SK-N-SH treated with all-trans-retinoic acid at 6 μM for 48 hours (cell line): ENCODE results near the gene CAPN12.

Experiments used
- ATAC-seq: fragments of 200-7000 bp; cut with Tn5 transposase; 3 replicates; pipeline ENCODE4 v1.9.1; 2020; ENCODE audit warnings: mild to moderate bottlenecking, moderate library complexity
- ARNTL ChIP-seq: fragments of 450-650 bp; formaldehyde crosslinking; IDR thresholded peaks from 2 replicates; pipeline ENCODE4 v1.5.0; 2020; ENCODE audit warnings: low read depth, mild to moderate bottlenecking, moderate library complexity, borderline replicate concordance
- BACH2 ChIP-seq: fragments of 250-450 bp; sonication (Bioruptor Pico); IDR thresholded peaks from 2 replicates; pipeline ENCODE4 v1.9.0; 2021; ENCODE audit warnings: mild to moderate bottlenecking, borderline replicate concordance
- CREB5 ChIP-seq: fragments of 250-450 bp; sonication (Bioruptor Pico); IDR thresholded peaks from 2 replicates; pipeline ENCODE4 v1.5.1; 2020; ENCODE audit warnings: low read depth, mild to moderate bottlenecking, moderate library complexity
- CSDC2 ChIP-seq: fragments of 250-450 bp; sonication (Bioruptor Pico); IDR thresholded peaks from 2 replicates; pipeline ENCODE4 v1.5.0; 2020; ENCODE audit warnings: mild to moderate bottlenecking, moderate library complexity
- ESRRG ChIP-seq: fragments of 250-450 bp; sonication (Bioruptor Pico); IDR thresholded peaks from 2 replicates; pipeline ENCODE4 v1.6.1; 2021; ENCODE audit warnings: mild to moderate bottlenecking
- GLIS3 ChIP-seq: fragments of 250-450 bp; sonication (Bioruptor Pico); IDR thresholded peaks from 2 replicates; pipeline ENCODE4 v1.5.0; 2020; ENCODE audit warnings: mild to moderate bottlenecking, moderate library complexity
- ISL1 ChIP-seq: fragments of 250-450 bp; sonication (Bioruptor Pico); IDR thresholded peaks from 2 replicates; pipeline ENCODE4 v2.1.2; 2022; ENCODE audit warnings: mild to moderate bottlenecking, moderate library complexity
- PATZ1 ChIP-seq: fragments of 250-450 bp; sonication (Bioruptor Pico); IDR thresholded peaks from 2 replicates; pipeline ENCODE4 v1.8.0; 2020; ENCODE audit warnings: mild to moderate bottlenecking, moderate library complexity, borderline replicate concordance
- PPARA ChIP-seq: fragments of 250-450 bp; sonication (Bioruptor Pico); IDR thresholded peaks from 2 replicates; pipeline ENCODE4 v1.5.0; 2020; ENCODE audit warnings: mild to moderate bottlenecking, borderline replicate concordance
- RARB ChIP-seq: fragments of 250-450 bp; sonication (Bioruptor Pico); IDR thresholded peaks from 2 replicates; pipeline ENCODE4 v1.8.0; 2021; ENCODE audit warnings: mild to moderate bottlenecking, moderate library complexity
- SNAI2 ChIP-seq: fragments of 250-450 bp; sonication (Bioruptor Pico); IDR thresholded peaks from 2 replicates; pipeline ENCODE4 v1.5.0; 2020; ENCODE audit warnings: mild to moderate bottlenecking, moderate library complexity
- TCF4 ChIP-seq: fragments of 250-450 bp; sonication (Bioruptor Pico); IDR thresholded peaks from 2 replicates; pipeline ENCODE4 v1.8.0; 2021; ENCODE audit warnings: mild to moderate bottlenecking, moderate library complexity, borderline replicate concordance
- TOX ChIP-seq: fragments of 250-450 bp; sonication (Bioruptor Pico); IDR thresholded peaks from 2 replicates; pipeline ENCODE4 v1.8.0; 2021; ENCODE audit warnings: mild to moderate bottlenecking, moderate library complexity, borderline replicate concordance
- ZFP3 ChIP-seq: fragments of 250-450 bp; sonication (Bioruptor Pico); IDR thresholded peaks from 2 replicates; pipeline ENCODE4 v1.5.0; 2020; ENCODE audit warnings: mild to moderate bottlenecking, moderate library complexity
- ZFP30 ChIP-seq: fragments of 450-650 bp; formaldehyde crosslinking; IDR thresholded peaks from 2 replicates; pipeline ENCODE4 v1.5.0; 2022; ENCODE audit warnings: mild to moderate bottlenecking, moderate library complexity
- ZNF565 ChIP-seq: fragments of 450-650 bp; formaldehyde crosslinking; conservative IDR thresholded peaks from 2 replicates; pipeline ENCODE4 v1.5.0; 2020; ENCODE audit warnings: low read depth, mild to moderate bottlenecking, moderate library complexity
- ZNF70 ChIP-seq: fragments of 450-650 bp; formaldehyde crosslinking; IDR thresholded peaks from 2 replicates; pipeline ENCODE4 v1.5.0; 2020; ENCODE audit warnings: mild to moderate bottlenecking, moderate library complexity
- TF ChIP-seq, protein P1 (sequence below): fragments of 250-450 bp; sonication (Bioruptor Pico); IDR thresholded peaks from 2 replicates; pipeline ENCODE4 v1.8.0; 2021; ENCODE audit warnings: low read depth, mild to moderate bottlenecking, moderate library complexity, borderline replicate concordance
- TF ChIP-seq, protein P2 (sequence below): fragments of 250-450 bp; sonication (Bioruptor Pico); IDR thresholded peaks from 2 replicates; pipeline ENCODE4 v1.5.1; 2021; ENCODE audit warnings: mild to moderate bottlenecking, moderate library complexity
- TF ChIP-seq, protein P3 (sequence below): fragments of 250-450 bp; sonication (Bioruptor Pico); IDR thresholded peaks from 2 replicates; pipeline ENCODE4 v1.5.0; 2020; ENCODE audit warnings: mild to moderate bottlenecking, moderate library complexity

CAPN12 gene

DNA sequence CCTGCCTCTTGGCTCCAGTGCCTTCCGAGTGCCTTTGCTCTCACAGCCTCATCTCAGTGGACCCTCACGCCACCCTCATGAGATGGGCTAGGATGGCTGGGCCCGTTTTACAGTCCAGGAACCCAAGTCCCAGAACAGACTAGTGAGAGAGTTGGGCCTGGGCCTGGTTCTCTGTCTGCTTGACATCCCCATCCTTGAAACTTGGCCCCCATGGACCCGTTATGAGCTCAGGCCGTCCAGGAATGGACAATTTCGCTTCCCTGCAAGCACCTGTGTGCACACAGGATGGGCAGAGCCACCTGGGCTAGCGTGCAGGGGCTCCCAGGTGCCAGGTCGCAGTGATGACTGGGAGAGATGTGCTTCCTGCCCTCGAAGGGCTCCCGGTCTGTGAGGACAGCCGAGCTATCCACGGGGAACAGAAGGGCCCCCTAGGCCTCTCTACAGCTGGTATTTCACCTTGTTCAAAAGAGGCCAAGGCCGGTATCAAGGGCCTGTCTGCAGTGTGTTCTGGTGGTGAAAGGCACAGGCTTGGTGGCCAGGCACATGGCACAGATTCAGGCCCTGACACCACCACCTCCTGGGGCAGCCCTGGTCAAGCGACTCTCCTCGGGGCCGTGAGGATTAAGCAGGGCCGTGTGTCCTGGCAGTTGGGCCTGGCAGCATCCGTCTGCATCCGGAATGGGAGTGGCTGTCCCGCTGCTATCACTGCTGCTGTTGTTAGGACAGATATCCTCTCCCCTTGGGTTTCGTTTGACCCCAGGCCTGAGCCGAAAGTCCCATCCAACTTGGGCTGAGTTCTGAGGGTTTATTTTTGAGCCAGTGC lies 38.9 kb downstream of the CAPN12 start:
- no peak for ATAC-seq
- TF ChIP-seq PPARA (CRISPR knock-in tag) (no peak), RARB (no peak), ZNF565 (no peak), TCF4 (CRISPR knock-in tag) (no peak), CREB5 (CRISPR knock-in tag) (no peak), PATZ1 (CRISPR knock-in tag) (no peak)
- TF ChIP-seq, protein P1, sequence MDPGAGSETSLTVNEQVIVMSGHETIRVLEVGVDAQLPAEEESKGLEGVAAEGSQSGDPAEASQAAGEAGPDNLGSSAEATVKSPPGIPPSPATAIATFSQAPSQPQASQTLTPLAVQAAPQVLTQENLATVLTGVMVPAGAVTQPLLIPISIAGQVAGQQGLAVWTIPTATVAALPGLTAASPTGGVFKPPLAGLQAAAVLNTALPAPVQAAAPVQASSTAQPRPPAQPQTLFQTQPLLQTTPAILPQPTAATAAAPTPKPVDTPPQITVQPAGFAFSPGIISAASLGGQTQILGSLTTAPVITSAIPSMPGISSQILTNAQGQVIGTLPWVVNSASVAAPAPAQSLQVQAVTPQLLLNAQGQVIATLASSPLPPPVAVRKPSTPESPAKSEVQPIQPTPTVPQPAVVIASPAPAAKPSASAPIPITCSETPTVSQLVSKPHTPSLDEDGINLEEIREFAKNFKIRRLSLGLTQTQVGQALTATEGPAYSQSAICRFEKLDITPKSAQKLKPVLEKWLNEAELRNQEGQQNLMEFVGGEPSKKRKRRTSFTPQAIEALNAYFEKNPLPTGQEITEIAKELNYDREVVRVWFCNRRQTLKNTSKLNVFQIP (CRISPR knock-in tag), result no peak

- TF ChIP-seq GLIS3 (CRISPR knock-in tag) (no peak), CSDC2 (CRISPR knock-in tag) (no peak), ZFP3 (CRISPR knock-in tag) (no peak)
- TF ChIP-seq, protein P2, sequence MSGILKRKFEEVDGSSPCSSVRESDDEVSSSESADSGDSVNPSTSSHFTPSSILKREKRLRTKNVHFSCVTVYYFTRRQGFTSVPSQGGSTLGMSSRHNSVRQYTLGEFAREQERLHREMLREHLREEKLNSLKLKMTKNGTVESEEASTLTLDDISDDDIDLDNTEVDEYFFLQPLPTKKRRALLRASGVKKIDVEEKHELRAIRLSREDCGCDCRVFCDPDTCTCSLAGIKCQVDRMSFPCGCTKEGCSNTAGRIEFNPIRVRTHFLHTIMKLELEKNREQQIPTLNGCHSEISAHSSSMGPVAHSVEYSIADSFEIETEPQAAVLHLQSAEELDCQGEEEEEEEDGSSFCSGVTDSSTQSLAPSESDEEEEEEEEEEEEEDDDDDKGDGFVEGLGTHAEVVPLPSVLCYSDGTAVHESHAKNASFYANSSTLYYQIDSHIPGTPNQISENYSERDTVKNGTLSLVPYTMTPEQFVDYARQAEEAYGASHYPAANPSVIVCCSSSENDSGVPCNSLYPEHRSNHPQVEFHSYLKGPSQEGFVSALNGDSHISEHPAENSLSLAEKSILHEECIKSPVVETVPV, result no peak
- TF ChIP-seq, protein P3, sequence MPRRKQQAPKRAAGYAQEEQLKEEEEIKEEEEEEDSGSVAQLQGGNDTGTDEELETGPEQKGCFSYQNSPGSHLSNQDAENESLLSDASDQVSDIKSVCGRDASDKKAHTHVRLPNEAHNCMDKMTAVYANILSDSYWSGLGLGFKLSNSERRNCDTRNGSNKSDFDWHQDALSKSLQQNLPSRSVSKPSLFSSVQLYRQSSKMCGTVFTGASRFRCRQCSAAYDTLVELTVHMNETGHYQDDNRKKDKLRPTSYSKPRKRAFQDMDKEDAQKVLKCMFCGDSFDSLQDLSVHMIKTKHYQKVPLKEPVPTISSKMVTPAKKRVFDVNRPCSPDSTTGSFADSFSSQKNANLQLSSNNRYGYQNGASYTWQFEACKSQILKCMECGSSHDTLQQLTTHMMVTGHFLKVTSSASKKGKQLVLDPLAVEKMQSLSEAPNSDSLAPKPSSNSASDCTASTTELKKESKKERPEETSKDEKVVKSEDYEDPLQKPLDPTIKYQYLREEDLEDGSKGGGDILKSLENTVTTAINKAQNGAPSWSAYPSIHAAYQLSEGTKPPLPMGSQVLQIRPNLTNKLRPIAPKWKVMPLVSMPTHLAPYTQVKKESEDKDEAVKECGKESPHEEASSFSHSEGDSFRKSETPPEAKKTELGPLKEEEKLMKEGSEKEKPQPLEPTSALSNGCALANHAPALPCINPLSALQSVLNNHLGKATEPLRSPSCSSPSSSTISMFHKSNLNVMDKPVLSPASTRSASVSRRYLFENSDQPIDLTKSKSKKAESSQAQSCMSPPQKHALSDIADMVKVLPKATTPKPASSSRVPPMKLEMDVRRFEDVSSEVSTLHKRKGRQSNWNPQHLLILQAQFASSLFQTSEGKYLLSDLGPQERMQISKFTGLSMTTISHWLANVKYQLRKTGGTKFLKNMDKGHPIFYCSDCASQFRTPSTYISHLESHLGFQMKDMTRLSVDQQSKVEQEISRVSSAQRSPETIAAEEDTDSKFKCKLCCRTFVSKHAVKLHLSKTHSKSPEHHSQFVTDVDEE (CRISPR knock-in tag), result no peak
- ATAC-seq, result no peak
Measured at GRCh38 chr19:38704488-38705026, 39.7 kb downstream of the CAPN12 start.

DNA sequence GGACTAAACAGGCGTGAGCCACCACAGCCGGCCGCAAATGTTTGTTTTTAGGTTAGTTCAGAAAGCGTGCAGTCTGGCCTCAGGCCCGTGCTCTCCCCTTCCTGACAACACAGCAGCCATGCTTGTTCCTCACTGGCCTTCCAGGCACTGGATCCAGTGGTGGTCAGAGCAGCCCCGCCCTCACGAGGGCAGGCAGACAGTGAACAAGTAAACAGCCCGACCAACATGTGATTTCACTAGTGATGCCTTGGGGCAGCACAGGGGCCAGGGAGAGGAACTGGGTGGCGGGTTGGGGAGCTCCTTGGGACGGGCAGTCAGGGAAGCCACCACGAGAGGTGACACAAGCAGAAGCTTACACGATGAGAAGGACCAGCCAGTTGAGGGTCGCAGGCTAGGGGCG lies 40.8 kb downstream of the CAPN12 start:
- ATAC-seq, result no peak
- TF ChIP-seq ZFP30 (CRISPR knock-in tag) (no peak), ESRRG (CRISPR knock-in tag) (no peak), TOX (no peak), PATZ1 (CRISPR knock-in tag) (no peak), PPARA (CRISPR knock-in tag) (no peak), RARB (no peak), ISL1 (CRISPR knock-in tag) (no peak), BACH2 (CRISPR knock-in tag) (no peak), ZFP3 (CRISPR knock-in tag) (no peak), ZNF70 (CRISPR knock-in tag) (no peak), ARNTL (CRISPR knock-in tag) (no peak), SNAI2 (CRISPR knock-in tag) (no peak), CREB5 (CRISPR knock-in tag) (no peak), ZNF565 (no peak)
- TF ChIP-seq, protein P1 (CRISPR knock-in tag), result no peak
